ENCODE results near the gene FASN. TPM values are rescaled to one million over a fixed set of nuclear protein-coding genes. Genes with fewer than 3 reads are reported as not detected.

The FASN gene
- total and polyA plus RNA-seq, 2 experiments from 2014 or later: 85.9 to 276 TPM

DNA sequence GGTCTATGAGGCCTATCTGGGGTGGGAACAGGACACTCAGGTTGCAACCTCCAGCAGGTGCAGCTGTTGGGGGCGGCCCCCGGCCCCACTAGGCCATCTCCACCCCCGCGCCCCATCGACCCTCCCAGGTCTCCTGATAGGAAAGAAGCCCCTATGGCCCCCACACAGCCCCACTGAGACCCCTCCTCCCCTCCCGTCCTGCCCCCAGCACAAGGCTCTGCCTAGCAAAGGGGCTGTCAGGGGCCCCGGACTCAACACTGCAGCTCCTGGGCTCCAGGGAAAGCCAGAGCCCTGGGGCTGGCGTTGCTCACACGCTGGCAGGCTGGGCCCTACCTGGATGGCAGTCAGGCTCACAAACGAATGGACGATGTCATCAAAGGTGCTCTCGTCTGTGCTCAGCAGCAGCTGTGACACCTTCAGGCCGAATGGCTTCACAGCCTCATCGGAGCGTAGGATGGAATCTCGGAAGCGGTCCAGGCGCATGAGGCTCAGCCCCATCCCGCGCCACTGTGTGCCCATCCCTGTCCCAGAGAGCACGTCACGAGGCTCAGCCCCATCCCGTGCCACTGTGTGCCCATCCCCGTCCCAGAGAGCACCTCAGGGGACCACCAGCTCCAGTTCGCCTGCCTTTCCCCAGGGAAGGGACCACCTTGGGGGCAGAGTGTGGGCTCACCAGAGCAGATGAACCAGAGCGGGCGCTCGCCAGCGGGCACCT is 7.3 kb downstream of the FASN start:
- peaks cover 82% of the 10 kb centered on the region for H3K36me3 ChIP-seq
- H3K4me3 ChIP-seq: no peak overlapping the region
- no peak overlapping the region for H3K27ac ChIP-seq
- no peak for DNase-seq (ENCODE audit: low read depth in 1 of 2, low spot score in 1 of 2)
- H3K27me3 ChIP-seq: no peaks in the 10 kb centered on the region
- no peaks in the 10 kb centered on the region for H3K9me3 ChIP-seq (ENCODE audit: low read depth)
- TF ChIP-seq CTCF (IDR thresholded peaks at IDR 0.05; ENCODE audit: low read depth, low read length): no peak
- no peaks in the 10 kb centered on the region for H3K4me1 ChIP-seq (ENCODE audit: low read depth)

DNA sequence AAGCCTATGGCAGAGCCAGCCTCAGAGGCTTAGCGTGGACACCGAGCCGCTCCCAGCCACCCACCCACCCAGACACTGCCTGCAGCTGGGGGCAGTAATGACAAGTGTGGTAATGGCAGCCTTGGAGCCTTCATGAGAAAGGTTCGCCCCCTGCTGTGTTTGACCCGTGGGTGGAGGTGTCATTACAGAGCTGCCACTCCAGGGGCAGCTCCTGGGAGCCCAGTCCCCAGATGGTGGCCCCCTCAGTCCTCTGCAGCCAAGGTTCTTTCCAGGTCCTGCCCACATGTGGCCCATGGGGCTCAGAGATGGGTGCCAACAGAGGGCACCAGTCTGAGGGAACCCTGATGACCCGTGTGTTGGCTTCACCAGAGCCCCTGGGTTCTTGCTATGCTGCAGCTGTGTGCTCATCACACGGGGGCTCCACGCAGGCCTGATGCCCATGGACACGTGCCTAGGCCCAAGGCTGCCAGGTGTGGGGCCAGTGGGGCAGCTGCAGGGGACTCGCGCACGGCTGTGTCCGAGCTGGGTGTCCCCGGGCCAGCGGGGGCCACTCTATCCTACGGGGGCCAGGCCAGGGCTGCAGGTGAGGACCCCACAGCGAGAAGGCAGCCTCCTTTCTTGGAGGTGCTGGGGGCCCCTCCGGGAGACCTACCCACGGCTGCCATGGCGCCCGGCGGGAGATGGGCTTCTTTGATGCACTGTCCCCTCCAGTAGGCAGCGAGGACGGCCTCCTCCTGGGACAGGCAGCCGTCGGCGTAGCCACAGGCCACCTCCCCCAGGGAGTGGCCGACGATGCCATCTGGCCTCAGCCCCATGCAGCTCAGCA is 8.1 kb downstream of the FASN start:
- Histone ChIP-seq H3K36me3 (peaks cover 83% of the 10 kb centered on the region), H3K4me1 (ENCODE audit: low read depth) (no peaks in the 10 kb centered on the region), H3K27ac (no peak overlapping the region), H3K4me3 (no peak overlapping the region), H3K9me3 (ENCODE audit: low read depth) (no peaks in the 10 kb centered on the region), H3K27me3 (no peaks in the 10 kb centered on the region)
- TF ChIP-seq CTCF (IDR thresholded peaks at IDR 0.05; ENCODE audit: low read depth, low read length): no peak
- no peak for DNase-seq (ENCODE audit: low read depth in 1 of 2, low spot score in 1 of 2)

- no peak overlapping the region for H3K27ac ChIP-seq
- no peak for TF ChIP-seq CTCF (IDR thresholded peaks at IDR 0.05; ENCODE audit: low read depth, low read length)
- DNase-seq (ENCODE audit: low read depth in 1 of 2, low spot score in 1 of 2): no peak
- no peaks in the 10 kb centered on the region for H3K27me3 ChIP-seq
- H3K4me3 ChIP-seq: no peak overlapping the region
- H3K9me3 ChIP-seq (ENCODE audit: low read depth): no peaks in the 10 kb centered on the region
- no peaks in the 10 kb centered on the region for H3K4me1 ChIP-seq (ENCODE audit: low read depth)
- peaks cover 89% of the 10 kb centered on the region for H3K36me3 ChIP-seq
Observed at GRCh38 chr17:82088838-82089722, 9.0 kb downstream of the FASN start.

- H3K27ac ChIP-seq: no peak overlapping the region
- H3K4me3 ChIP-seq: no peak overlapping the region
- no peaks in the 10 kb centered on the region for H3K4me1 ChIP-seq (ENCODE audit: low read depth)
- H3K9me3 ChIP-seq (ENCODE audit: low read depth): no peaks in the 10 kb centered on the region
- peaks cover 90% of the 10 kb centered on the region for H3K36me3 ChIP-seq
- no peaks in the 10 kb centered on the region for H3K27me3 ChIP-seq
- no peak for TF ChIP-seq CTCF (IDR thresholded peaks at IDR 0.05; ENCODE audit: low read depth, low read length)
- DNase-seq (ENCODE audit: low read depth in 1 of 2, low spot score in 1 of 2): no peak
Observed at GRCh38 chr17:82087961-82088837, 9.8 kb downstream of the FASN start.

All from cardiac muscle cell (in vitro differentiated cells and primary cell).